ENCODE measurements around the gene ERCC6L.

GRCh38 chrX:72265263-72265662, 26.4 kb upstream of the ERCC6L start:
- TF ChIP-seq ZNF274 (IDR thresholded peaks at IDR 0.05; ENCODE audit: low read depth, low read length) = no peak
- TF ChIP-seq SUZ12 (IDR thresholded peaks at IDR 0.05; ENCODE audit: extremely low read depth, insufficient read depth, insufficient read length) = no peak

All from NT2/D1 (cell line).